ENCODE data around the gene PARP2.

Gene PARP2

DNA sequence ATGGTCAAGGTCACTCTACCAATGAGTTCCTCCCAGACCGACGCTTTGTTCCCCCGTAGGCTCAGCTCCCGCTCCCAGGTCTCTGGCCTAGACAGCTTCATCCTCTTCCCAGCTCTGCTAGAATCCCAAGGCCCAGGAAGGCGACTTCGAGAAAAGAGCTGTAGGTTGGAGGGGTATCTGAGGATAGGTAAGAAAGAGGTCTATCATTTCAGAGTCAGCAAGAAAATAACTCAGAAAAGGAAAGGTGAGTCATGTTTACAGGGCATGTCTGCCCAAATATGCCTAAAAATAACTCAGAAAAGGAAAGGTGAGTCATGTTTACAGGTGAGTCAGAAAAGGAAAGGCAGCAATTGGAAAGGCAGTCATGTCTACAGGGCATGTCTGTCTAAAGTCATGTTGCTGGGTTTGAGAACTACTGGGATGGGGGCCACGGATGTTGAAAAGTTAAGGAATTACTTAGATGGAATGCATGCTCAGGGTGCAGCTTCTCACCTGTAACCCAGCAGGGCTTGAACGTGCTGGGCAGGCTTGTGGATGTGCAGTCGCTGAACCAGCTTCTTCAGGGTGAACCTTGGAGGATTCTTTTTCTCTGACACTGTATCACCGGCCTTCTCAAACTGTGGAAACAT, 57.6 kb downstream of the PARP2 start:
- DNase-seq (ENCODE audit: low read depth), result no peak

DNA sequence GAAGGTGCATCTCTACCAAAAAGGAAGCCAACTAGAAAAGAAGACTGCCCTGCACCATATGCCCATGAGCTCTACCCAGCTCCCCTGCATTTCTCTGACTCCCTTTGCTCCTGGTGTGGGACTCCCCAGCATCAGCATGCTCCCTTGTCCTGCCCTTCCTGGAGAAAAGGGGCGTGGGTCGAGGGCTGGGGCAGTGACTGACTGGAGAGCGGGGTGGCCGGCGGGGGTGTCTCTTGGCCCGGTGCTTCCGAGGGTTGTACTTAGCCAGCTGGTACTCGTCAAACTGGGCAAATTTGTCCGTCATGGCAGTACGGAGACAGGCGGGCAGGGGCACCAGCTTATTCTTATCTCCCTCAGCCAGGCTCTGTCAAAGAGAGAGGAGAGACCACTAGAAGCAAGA, 60.1 kb downstream of the PARP2 start:
- DNase-seq (ENCODE audit: low read depth), result no peak
